Suprapubic skin (tissue), 4 donors: Measurements from ENCODE around the gene BLACAT1.

Source experiments
- CTCF ChIP-seq, 2 donors: fragments of 200-600 bp in 1 of 2; fragments of 450-650 bp in 1 of 2; sonication (generic) in 1 of 2; IDR thresholded peaks; one replicate each; pipeline ENCODE4 v1.5.1; 2016 to 2019; ENCODE audit warnings: antibody characterized with exemption in 2 of 2, mild to moderate bottlenecking in 1 of 2, moderate library complexity in 1 of 2
- EP300 ChIP-seq: sonication (generic); formaldehyde crosslinking; IDR thresholded peaks from one replicate; pipeline ENCODE4 v1.6.1; 2017; ENCODE audit warnings: antibody characterized with exemption
- POLR2A ChIP-seq, 2 donors: fragments of 450-650 bp; IDR thresholded peaks; one replicate each; pipeline ENCODE4 v1.6.1; 2017; ENCODE audit warnings: antibody characterized with exemption in 2 of 2, mild to moderate bottlenecking in 2 of 2, moderate library complexity in 2 of 2
- POLR2AphosphoS5 ChIP-seq, 3 donors: sonication (generic); formaldehyde crosslinking; IDR thresholded peaks; one replicate each; pipeline ENCODE4 v1.6.1; 2017; ENCODE audit warnings: antibody characterized with exemption in 3 of 3

GRCh38 chr1:205483372-205483771, 27.5 kb upstream of the BLACAT1 start:
- TF ChIP-seq CTCF (IDR thresholded peaks at IDR 0.05) (no peak), POLR2A (IDR thresholded peaks at IDR 0.05) (no peak), POLR2AphosphoS5 (IDR thresholded peaks at IDR 0.05) (no peak), EP300 (no peak)
